OCI-LY1 (cell line): ENCODE measurements around the gene AKT1S1.

Experiments used
- H2AFZ ChIP-seq: fragments of 200-600 bp; sonication (generic), shearing (Covaris generic); 2 replicates; pipeline ENCODE4 v1.6.0; 2014; ENCODE audit warnings: antibody characterized with exemption, mild to moderate bottlenecking, low read length
- H3F3A ChIP-seq: fragments of 200-600 bp; sonication (generic), shearing (Covaris generic); 2 replicates; pipeline ENCODE4 v1.6.0; 2014; ENCODE audit warnings: mild to moderate bottlenecking, antibody characterized with exemption, low read length, moderate library complexity; ENCODE audit not compliant: insufficient read depth
- H3K27ac ChIP-seq: fragments of 200-600 bp; sonication (generic); 2 replicates; pipeline ENCODE4 v1.5.1; 2014; ENCODE audit warnings: low read length, mixed run types, mild to moderate bottlenecking, low read depth; ENCODE audit not compliant: poor library complexity, severe bottlenecking
- H3K27me3 ChIP-seq: fragments of 200-600 bp; sonication (generic); 2 replicates; pipeline ENCODE4 v1.6.0; 2014; ENCODE audit warnings: antibody characterized with exemption, mild to moderate bottlenecking, low read length, moderate library complexity; ENCODE audit not compliant: insufficient read depth
- H3K36me3 ChIP-seq: fragments of 200-600 bp; sonication (generic); 2 replicates; pipeline ENCODE4 v1.6.1; 2014; ENCODE audit warnings: mild to moderate bottlenecking, antibody characterized with exemption, low read length, moderate library complexity, mixed read lengths; ENCODE audit not compliant: insufficient read depth
- H3K4me1 ChIP-seq: fragments of 200-600 bp; sonication (generic); 2 replicates; pipeline ENCODE4 v1.5.1; 2014; ENCODE audit warnings: mild to moderate bottlenecking, low read length, moderate library complexity; ENCODE audit not compliant: insufficient read depth, severe bottlenecking
- H3K4me2 ChIP-seq: fragments of 200-600 bp; sonication (generic), shearing (Covaris generic); 2 replicates; pipeline ENCODE4 v1.6.1; 2014; ENCODE audit warnings: low read length
- H3K4me3 ChIP-seq: fragments of 200-600 bp; sonication (generic); 2 replicates; pipeline ENCODE4 v1.5.1; 2014; ENCODE audit warnings: low read length, low read depth, mild to moderate bottlenecking, mixed read lengths; ENCODE audit not compliant: poor library complexity, severe bottlenecking
- H3K79me2 ChIP-seq: fragments of 200-600 bp; shearing (Covaris generic); 2 replicates; pipeline ENCODE4 v1.6.1; 2016; ENCODE audit warnings: mixed run types, low read length, mixed read lengths; ENCODE audit not compliant: insufficient read depth
- H3K9ac ChIP-seq: fragments of 200-600 bp; sonication (generic), shearing (Covaris generic); 2 replicates; pipeline ENCODE4 v1.6.1; 2014; ENCODE audit warnings: mild to moderate bottlenecking, low read length, mixed read lengths
- H3K9me2 ChIP-seq: fragments of 200-600 bp; sonication (generic), shearing (Covaris generic); 2 replicates; pipeline ENCODE4 v1.6.1; 2014; ENCODE audit warnings: low read depth, mild to moderate bottlenecking, low read length, mixed read lengths
- H3K9me3 ChIP-seq: fragments of 200-600 bp; shearing (Covaris generic); 2 replicates; pipeline ENCODE4 v1.6.1; 2014; ENCODE audit warnings: low read length, mixed read lengths
- H4K20me1 ChIP-seq: fragments of 200-600 bp; sonication (generic), shearing (Covaris generic); 2 replicates; pipeline ENCODE4 v1.6.0; 2016; ENCODE audit warnings: mild to moderate bottlenecking, low read length; ENCODE audit not compliant: insufficient read depth
- CTCF ChIP-seq: fragments of 200-600 bp; sonication (generic), shearing (Covaris generic); IDR thresholded peaks from 2 replicates; pipeline ENCODE4 v1.5.1; 2017; ENCODE audit warnings: mild to moderate bottlenecking, antibody characterized with exemption, low read length, moderate library complexity, mixed read lengths
- EZH2 ChIP-seq: fragments of 200-600 bp; sonication (generic), shearing (Covaris generic); IDR thresholded peaks from 2 replicates; pipeline ENCODE4 v1.8.0; 2017; ENCODE audit warnings: borderline replicate concordance, mixed run types, mild to moderate bottlenecking, antibody characterized with exemption, low read length, moderate library complexity, mixed read lengths

AKT1S1 gene

GRCh38 chr19:49908480-49909420 lies 31.6 kb upstream of the AKT1S1 start:
- no peaks in the 10 kb centered on the region for H3K27me3 ChIP-seq
- H3K4me1 ChIP-seq: peaks cover 90% of the 10 kb centered on the region
- H3K79me2 ChIP-seq: no peaks in the 10 kb centered on the region
- H2AFZ ChIP-seq: no peak overlapping the region
- H3K9me3 ChIP-seq: no peaks in the 10 kb centered on the region
- H3K4me2 ChIP-seq: peak overlapping the region; percentile 49
- TF ChIP-seq EZH2: no peak
- no peak for TF ChIP-seq CTCF
- no peaks in the 10 kb centered on the region for H3F3A ChIP-seq
- peak overlapping the region; percentile 95 for H3K27ac ChIP-seq
- H3K9ac ChIP-seq: peak overlapping the region; percentile 54; the same call in 1 of the 2 replicates
- H4K20me1 ChIP-seq: no peaks in the 10 kb centered on the region
- peak overlapping the region; percentile 30 for H3K4me3 ChIP-seq
- peaks cover 77% of the 10 kb centered on the region for H3K36me3 ChIP-seq
- no peaks in the 10 kb centered on the region for H3K9me2 ChIP-seq

- peak overlapping the region; percentile 95 for H3K27ac ChIP-seq
- no peaks in the 10 kb centered on the region for H3K27me3 ChIP-seq
- H3F3A ChIP-seq: no peaks in the 10 kb centered on the region
- no peaks in the 10 kb centered on the region for H3K9me2 ChIP-seq
- H3K4me2 ChIP-seq: peak overlapping the region; percentile 49
- H3K9me3 ChIP-seq: no peaks in the 10 kb centered on the region
- peaks cover 68% of the 10 kb centered on the region for H3K36me3 ChIP-seq
- no peak overlapping the region for H2AFZ ChIP-seq
- peaks cover 90% of the 10 kb centered on the region for H3K4me1 ChIP-seq
- H4K20me1 ChIP-seq: no peaks in the 10 kb centered on the region
- H3K4me3 ChIP-seq: peak overlapping the region; percentile 30
- no peak for TF ChIP-seq EZH2
- TF ChIP-seq CTCF: no peak
- H3K9ac ChIP-seq: peak overlapping the region; percentile 54; the same call in 1 of the 2 replicates
- no peaks in the 10 kb centered on the region for H3K79me2 ChIP-seq
Measured at GRCh38 chr19:49907745-49908446, 30.7 kb upstream of the AKT1S1 start.

- Histone ChIP-seq H3K4me2 (peak overlapping the region; percentile 49; the same call in 1 of the 2 replicates), H3K9me2 (no peaks in the 10 kb centered on the region), H2AFZ (no peak overlapping the region), H3K4me3 (no peak overlapping the region), H3K9ac (peak overlapping the region; percentile 34; the same call in 1 of the 2 replicates), H3K9me3 (no peaks in the 10 kb centered on the region), H4K20me1 (no peaks in the 10 kb centered on the region), H3F3A (no peaks in the 10 kb centered on the region), H3K4me1 (peaks cover 83% of the 10 kb centered on the region), H3K27ac (peak overlapping the region; percentile 95), H3K27me3 (no peaks in the 10 kb centered on the region), H3K36me3 (peaks cover 60% of the 10 kb centered on the region), H3K79me2 (no peaks in the 10 kb centered on the region)
- TF ChIP-seq CTCF (no peak), EZH2 (no peak)
Measured at GRCh38 chr19:49906879-49907564, 29.9 kb upstream of the AKT1S1 start.
